HUES64 (cell line): ENCODE data around the gene PRICKLE3.

Experiments used
- H3K27ac ChIP-seq: 2 replicates; pipeline ENCODE4 v1.7.0; 2013; ENCODE audit warnings: low read depth, low read length, inconsistent platforms
- H3K27me3 ChIP-seq: 2 replicates; pipeline ENCODE4 v1.6.1; 2013; ENCODE audit warnings: mild to moderate bottlenecking, low read length; ENCODE audit not compliant: insufficient read depth
- H3K36me3 ChIP-seq: 2 replicates; pipeline ENCODE4 v1.6.1; 2013; ENCODE audit warnings: mild to moderate bottlenecking, low read length; ENCODE audit not compliant: insufficient read depth
- H3K4me1 ChIP-seq: 2 replicates; pipeline ENCODE4 v1.6.1; 2013; ENCODE audit warnings: mild to moderate bottlenecking, low read length, moderate library complexity; ENCODE audit not compliant: insufficient read depth
- H3K4me3 ChIP-seq: 2 replicates; pipeline ENCODE4 v1.5.1; 2013; ENCODE audit warnings: mild to moderate bottlenecking, low read length, moderate library complexity
- H3K9ac ChIP-seq: 2 replicates; pipeline ENCODE4 v1.6.1; 2013; ENCODE audit warnings: mild to moderate bottlenecking, low read depth, low read length
- H3K9me3 ChIP-seq: 2 replicates; pipeline ENCODE4 v1.6.1; 2013; ENCODE audit warnings: low read depth, low read length; ENCODE audit not compliant: insufficient read depth
- WGBS: fragments of 150-250, 120-280 bp; methylation state at CpG from one replicate; pipeline ENCODE4 v1.1.7; 2013; ENCODE audit warnings: missing lambda C conversion rate; 5-methylcytosine and 5-hydroxymethylcytosine counted together

Gene PRICKLE3

DNA sequence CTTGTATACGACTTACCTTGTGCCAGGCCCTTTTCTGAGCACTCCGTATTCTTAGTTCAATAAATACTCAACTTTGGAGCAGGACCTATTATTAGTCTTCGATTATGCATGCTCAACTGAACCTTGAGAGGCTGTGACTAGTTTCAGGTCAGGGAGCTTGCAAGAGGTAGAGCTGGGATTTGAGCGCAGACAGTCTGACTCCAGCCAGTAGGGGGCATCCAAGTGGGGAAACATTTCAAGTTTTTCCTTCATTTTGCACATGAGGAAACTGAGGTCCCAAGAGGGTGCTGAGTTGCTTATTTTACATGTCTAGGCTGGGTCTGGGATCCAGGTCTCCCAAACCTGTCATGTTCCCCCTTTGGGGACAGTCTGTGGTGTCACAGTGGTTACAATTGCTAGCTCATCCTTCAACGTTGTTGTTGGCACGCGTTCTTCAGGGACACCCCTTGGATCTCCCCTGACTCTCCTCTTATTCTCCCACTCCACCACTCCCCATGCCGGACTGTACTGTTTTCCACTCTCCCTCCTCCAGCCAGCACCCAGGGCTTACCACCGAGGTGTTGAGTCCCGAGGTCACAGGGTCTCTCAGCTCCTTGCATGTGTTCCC is 6.7 kb upstream of the PRICKLE3 start:
- H3K27ac ChIP-seq: no peak overlapping the region
- H3K9me3 ChIP-seq: no peaks in the 10 kb centered on the region
- 71% methylated on average over 10 of the region's 10 CpGs for WGBS
- no peak overlapping the region for H3K9ac ChIP-seq
- no peaks in the 10 kb centered on the region for H3K4me1 ChIP-seq
- H3K36me3 ChIP-seq: no peaks in the 10 kb centered on the region
- no peaks in the 10 kb centered on the region for H3K27me3 ChIP-seq
- H3K4me3 ChIP-seq: no peak overlapping the region

DNA sequence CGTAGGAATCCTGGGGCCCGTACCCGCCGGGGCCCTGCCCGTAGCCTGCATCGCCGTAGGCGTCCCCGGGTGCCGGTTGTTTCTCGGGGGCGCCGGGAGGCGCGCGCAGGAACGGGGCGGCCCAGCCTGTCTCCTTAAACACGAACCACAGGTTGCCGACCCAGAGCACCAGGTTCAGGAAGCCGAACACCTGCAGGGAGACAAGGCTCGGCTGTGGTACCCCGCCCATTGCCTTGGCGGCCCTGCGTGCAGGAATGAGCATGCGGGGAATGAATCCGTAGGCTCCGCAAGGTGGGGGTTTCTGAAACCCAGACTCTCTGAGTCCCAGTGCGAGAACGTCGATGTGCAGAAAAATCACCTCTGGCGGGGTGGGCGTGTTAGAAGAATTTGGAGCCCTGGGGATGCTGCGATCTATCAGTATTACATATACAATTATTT is 5.4 kb upstream of the PRICKLE3 start:
- peak overlapping the region; percentile 74 for H3K9ac ChIP-seq
- no peaks in the 10 kb centered on the region for H3K36me3 ChIP-seq
- H3K9me3 ChIP-seq: no peaks in the 10 kb centered on the region
- no peaks in the 10 kb centered on the region; the same call in 1 of the 2 replicates for H3K4me1 ChIP-seq
- H3K4me3 ChIP-seq: peak overlapping the region; percentile 76
- H3K27me3 ChIP-seq: no peaks in the 10 kb centered on the region
- peak overlapping the region; percentile 84 for H3K27ac ChIP-seq
- under 1% methylated on average over 31 of the region's 34 CpGs for WGBS

DNA sequence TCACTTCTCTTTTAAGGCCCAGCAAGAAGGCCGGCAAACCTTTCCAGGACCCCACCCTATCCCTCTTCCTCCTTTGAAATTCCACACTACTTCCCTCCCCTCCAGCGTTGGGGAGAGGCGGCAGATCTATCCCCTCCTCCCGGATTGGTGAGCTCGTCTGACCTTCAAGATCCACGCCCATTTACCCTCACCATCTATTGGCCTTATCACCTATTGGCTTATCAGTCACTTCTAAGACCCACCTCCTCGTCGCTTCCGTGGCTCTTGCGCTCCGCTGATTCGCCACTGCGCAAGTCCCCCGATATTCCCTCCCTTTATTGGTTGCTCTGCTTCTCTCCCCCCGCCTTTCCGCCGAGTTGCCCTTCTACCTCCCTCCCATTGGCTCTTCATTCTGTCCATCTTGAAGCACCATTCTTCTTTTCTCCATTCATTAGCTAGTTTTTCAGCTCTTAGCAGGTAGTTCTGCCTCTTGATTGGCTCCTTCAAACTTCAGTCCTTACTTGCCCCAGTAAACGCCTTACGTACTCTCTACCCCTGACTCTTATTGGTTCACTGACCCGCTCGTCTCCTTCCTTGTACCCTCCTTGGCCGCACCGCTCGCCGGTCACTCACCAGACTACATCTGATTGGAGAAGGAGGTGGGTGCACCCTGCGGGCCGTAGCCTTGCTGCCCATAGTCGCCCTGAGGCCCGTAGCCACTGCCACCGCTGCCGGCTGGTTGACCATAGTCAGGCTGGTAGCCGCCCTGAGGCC is 4.8 kb upstream of the PRICKLE3 start:
- H3K27me3 ChIP-seq: no peaks in the 10 kb centered on the region
- H3K9ac ChIP-seq: peak overlapping the region; percentile 74
- H3K27ac ChIP-seq: peak overlapping the region; percentile 84
- no peaks in the 10 kb centered on the region for H3K36me3 ChIP-seq
- under 1% methylated on average over 32 of the region's 32 CpGs for WGBS
- peak overlapping the region; percentile 76 for H3K4me3 ChIP-seq
- H3K9me3 ChIP-seq: no peaks in the 10 kb centered on the region
- H3K4me1 ChIP-seq: no peaks in the 10 kb centered on the region; the same call in 1 of the 2 replicates

DNA sequence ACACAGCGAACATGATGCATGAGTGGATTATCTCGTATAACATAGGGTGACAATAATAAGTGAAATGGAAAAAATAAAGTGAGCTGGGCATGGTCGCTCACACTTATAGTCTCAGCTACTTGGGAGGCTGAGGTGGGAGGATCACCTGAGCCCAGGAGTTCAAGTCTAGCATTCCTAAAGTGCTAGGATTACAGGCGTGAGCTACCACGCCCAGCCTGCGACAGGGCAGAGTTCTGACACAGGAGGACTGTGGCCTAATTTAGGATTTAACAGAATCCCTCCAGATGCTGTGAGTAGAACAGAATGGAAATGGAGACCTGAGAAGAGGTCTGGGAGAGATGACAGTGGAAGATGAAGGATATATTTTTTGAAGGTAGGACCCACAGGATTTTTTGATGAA is 3.4 kb upstream of the PRICKLE3 start:
- H3K9me3 ChIP-seq: no peaks in the 10 kb centered on the region
- H3K36me3 ChIP-seq: no peaks in the 10 kb centered on the region
- no peak overlapping the region for H3K27ac ChIP-seq
- no peak overlapping the region for H3K9ac ChIP-seq
- no peaks in the 10 kb centered on the region for H3K27me3 ChIP-seq
- no peak overlapping the region for H3K4me3 ChIP-seq
- no peaks in the 10 kb centered on the region; the same call in 1 of the 2 replicates for H3K4me1 ChIP-seq
- WGBS: 89% methylated on average over 6 of the region's 6 CpGs

DNA sequence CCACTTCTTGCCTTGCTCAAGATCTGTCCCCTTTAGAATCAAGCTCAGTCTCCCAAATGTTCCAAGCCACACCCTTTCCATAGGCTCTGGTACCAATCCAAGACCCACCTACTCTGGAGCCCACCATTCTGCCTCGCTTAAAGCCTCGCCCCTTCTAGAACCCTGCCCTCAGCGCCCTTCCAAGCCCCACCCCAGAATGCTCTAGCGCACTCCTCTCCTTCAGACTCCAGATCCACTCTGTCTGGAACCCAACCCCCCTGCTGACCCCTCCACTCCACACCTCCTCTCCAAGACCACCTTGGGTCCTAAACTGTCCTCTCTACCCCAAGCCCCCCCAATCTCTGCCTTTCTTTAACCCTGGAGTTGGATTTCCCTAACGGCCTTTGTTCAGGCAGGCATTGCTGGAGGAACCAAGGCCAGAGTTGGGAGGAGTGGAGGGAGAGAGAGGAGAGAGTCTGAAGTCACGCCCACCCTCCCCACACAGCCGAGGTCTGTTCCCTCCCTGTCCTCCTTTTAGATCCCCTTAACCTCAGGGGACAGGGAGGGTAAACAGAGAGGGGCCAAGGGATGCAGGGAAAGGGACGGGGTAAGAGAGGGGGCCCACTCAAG is 2.4 kb upstream of the PRICKLE3 start:
- Histone ChIP-seq H3K9ac (no peak overlapping the region), H3K36me3 (0 out of 2 replicates have a peak, but pooled peaks cover under 1% of the 10 kb centered on the region), H3K27ac (no peak overlapping the region), H3K4me3 (no peak overlapping the region), H3K9me3 (no peaks in the 10 kb centered on the region), H3K4me1 (no peaks in the 10 kb centered on the region; the same call in 1 of the 2 replicates), H3K27me3 (no peaks in the 10 kb centered on the region)
- WGBS: 93% methylated on average over 4 of the region's 8 CpGs

DNA sequence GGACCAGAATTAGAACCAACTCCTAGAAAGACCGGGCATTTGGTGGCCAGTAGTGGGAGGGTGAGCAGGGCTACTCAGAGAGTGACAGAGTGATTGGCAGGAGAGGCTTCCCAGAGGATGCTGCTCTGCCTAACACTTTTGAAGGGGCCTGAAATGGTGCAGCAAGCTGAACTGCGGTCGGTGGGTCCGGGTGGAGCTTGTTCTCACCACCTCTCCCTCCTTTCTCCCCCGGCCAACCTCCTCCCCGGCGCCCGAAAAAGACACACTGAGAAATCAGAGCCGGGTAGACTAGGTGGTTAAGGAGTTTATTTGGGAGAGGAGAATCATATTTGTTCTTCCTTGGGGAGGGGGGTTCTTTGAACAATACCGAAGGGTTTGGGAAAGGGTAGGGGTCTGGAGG is 1.4 kb upstream of the PRICKLE3 start:
- Histone ChIP-seq H3K4me1 (no peaks in the 10 kb centered on the region; the same call in 1 of the 2 replicates), H3K9ac (no peak overlapping the region), H3K27me3 (no peaks in the 10 kb centered on the region), H3K4me3 (peak overlapping the region; percentile 67), H3K9me3 (no peaks in the 10 kb centered on the region), H3K36me3 (0 out of 2 replicates have a peak, but pooled peaks cover 8% of the 10 kb centered on the region), H3K27ac (no peak overlapping the region)
- WGBS: 47% methylated on average over 6 of the region's 10 CpGs

DNA sequence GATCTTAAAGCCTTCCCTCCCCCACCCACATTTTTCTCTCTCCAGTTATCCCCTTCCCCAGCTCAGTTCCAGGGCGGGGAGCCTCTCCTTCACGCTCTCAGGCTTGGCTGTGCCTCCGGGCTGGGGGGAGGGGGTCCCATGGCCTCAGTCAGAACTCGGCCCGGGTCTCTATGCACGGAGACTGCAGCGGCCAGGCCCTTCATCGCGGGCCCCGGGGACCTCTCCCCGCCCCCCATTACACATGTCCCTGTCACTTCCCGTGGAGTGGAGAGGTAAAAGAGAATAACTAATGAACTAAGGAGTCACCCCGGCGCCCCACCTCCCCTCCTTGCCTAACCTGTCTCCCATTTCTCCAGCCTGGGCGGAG is 838 bp upstream of the PRICKLE3 start:
- H3K27ac ChIP-seq: peak overlapping the region; percentile 18; the same call in 1 of the 2 replicates
- no peak overlapping the region for H3K9ac ChIP-seq
- peak overlapping the region; percentile 67 for H3K4me3 ChIP-seq
- 5% methylated on average over 4 of the region's 15 CpGs for WGBS
- no peaks in the 10 kb centered on the region for H3K9me3 ChIP-seq
- H3K4me1 ChIP-seq: no peaks in the 10 kb centered on the region; the same call in 1 of the 2 replicates
- H3K27me3 ChIP-seq: no peaks in the 10 kb centered on the region
- H3K36me3 ChIP-seq: 0 out of 2 replicates have a peak, but pooled peaks cover 11% of the 10 kb centered on the region

DNA sequence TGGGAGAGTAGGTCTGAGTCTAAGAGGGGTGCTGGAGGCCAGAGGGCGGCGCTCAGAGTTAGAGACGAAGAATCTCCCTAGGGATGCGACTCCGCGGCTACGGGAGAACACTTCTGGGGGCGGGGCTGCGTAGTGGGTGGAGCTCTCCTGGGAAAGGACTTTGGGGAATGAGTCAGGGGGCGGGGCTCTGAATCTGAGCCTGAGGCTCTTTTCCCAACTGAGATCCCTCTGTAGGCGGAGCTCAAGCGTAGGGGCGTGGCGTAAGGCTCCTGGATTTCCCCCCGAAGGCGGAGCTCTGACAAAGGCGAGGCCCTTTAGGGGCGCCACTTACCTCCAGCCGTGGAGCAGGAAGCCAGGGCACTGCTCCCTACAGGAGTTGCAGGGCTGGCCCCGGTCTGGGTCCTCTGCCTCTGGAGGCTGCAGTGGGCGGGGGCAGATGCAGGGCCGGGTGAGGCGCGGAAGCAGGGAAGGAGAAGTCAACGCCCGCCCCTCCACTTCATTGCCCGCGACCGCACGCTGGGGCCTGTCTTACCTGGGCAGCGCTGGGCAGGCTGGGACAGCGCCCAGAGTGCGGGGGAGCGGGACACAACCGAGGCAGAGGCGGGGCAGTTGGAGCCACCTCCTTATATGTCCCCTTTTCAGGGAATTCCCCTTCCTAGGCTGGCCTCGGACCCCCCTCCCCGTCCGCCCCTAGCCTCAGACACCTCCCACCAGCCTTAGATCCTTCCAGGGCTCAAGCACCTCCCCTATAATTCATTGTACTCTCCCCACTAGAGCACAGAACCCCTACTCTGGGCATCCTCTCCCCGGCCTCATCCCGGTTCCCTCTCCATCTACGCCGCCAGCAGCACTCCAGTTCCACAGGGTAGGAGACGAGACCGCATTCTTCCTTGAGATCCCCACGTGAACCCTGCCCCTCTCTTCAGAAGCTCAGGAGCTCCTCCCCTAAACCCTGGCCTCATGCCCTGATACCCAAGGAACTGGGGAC is 1.6 kb downstream of the PRICKLE3 start:
- no peak overlapping the region for H3K9ac ChIP-seq
- no peaks in the 10 kb centered on the region; the same call in 1 of the 2 replicates for H3K4me1 ChIP-seq
- no peaks in the 10 kb centered on the region for H3K9me3 ChIP-seq
- H3K36me3 ChIP-seq: peaks cover 20% of the 10 kb centered on the region
- 3% methylated on average over 46 of the region's 46 CpGs for WGBS
- H3K4me3 ChIP-seq: peak overlapping the region; percentile 67
- no peaks in the 10 kb centered on the region for H3K27me3 ChIP-seq
- peak overlapping the region; percentile 73; the same call in 1 of the 2 replicates for H3K27ac ChIP-seq

DNA sequence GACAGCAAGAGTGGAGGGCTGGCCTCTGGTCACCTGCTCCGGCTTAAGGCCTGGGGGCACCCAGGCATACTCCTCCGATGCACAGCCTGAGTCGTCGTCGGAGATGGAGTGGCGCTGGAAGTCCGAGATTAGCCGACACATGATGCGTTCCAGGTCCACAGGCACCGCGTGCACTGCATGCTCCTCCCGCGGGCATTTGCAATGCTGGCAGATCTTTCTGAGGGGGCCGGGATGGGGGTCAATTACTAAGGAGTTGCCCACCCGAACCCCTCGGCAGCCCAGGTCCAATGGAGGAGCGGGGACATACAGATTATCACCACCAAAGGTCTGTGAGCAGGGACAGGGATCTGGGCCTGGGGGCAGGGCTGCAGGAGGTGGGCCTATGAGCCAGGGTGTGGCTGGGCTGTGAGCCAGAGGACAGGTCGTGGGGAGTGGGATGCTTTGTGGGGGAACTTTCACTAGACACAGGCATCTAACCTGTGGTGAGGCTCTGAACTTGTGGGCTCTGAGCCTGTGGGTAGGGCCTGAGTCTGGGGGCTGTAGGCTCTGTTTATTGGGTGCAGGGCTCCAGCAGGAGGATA is 2.4 kb downstream of the PRICKLE3 start:
- H3K9me3 ChIP-seq: no peaks in the 10 kb centered on the region
- peak overlapping the region; percentile 30; the same call in 1 of the 2 replicates for H3K27ac ChIP-seq
- H3K4me3 ChIP-seq: peak overlapping the region; percentile 30
- WGBS: 91% methylated on average over 18 of the region's 18 CpGs
- H3K9ac ChIP-seq: no peak overlapping the region
- no peaks in the 10 kb centered on the region; the same call in 1 of the 2 replicates for H3K4me1 ChIP-seq
- no peaks in the 10 kb centered on the region for H3K27me3 ChIP-seq
- peaks cover 22% of the 10 kb centered on the region for H3K36me3 ChIP-seq

DNA sequence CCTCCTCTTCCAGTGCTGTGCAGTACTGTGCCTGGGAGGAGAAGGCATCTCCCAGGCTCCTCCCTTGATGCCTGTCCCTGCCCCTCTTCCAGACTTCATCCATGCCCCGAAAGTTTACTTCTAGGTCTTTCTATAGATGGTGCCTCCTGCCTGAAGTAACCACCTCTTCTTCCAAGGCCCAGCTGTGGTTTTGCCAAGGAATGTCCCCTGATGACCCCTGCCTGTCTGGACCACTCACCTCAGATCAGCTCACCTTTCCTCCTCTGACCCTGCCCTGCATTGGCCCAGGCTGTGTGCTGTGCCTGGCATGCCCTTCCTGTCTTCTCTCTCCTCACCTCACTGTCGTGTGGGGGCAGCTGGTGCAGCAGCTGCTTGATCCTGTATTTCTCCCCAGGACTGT is 6.8 kb downstream of the PRICKLE3 start:
- H3K4me3 ChIP-seq: no peak overlapping the region
- no peak overlapping the region for H3K9ac ChIP-seq
- peaks cover 27% of the 10 kb centered on the region for H3K36me3 ChIP-seq
- 86% methylated on average over 2 of the region's 2 CpGs for WGBS
- no peaks in the 10 kb centered on the region for H3K27me3 ChIP-seq
- H3K4me1 ChIP-seq: no peaks in the 10 kb centered on the region; the same call in 1 of the 2 replicates
- no peak overlapping the region for H3K27ac ChIP-seq
- no peaks in the 10 kb centered on the region for H3K9me3 ChIP-seq
